Ramos (cell line): Measurements from ENCODE around the gene NAT8L.

Experiments used
- in situ Hi-C: fragments of 300-500 bp; cut with MboI; formaldehyde crosslinking; loops from one replicate; pipeline ENCODE4 v1.14.3; 2022; ENCODE audit warnings: low sequenced_read_pairs; ENCODE audit not compliant: unreplicated experiment

NAT8L gene

GRCh38 chr4:2073808-2074481 lies 14.8 kb downstream of the NAT8L start:
- in situ Hi-C loops, result no loop called here

DNA sequence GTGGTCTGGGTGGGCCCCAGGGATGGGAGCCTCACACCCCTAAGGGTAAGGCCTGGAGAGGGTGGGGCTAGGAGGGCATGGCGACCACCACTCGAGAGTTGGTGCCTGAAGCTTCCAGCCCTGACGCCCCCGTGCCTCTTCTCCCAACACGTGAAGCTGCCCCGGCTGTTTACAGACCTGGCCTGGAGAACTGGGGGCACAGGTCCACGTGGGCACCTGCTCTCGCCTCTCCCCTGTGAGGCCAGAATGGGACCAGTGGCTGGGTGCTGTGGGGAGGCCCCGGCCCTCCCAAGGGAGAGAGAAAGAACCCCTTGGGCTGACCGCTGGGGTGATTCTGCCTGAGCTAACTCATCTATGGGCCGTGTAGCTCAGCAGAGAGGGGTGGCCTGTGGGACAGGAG lies 15.5 kb downstream of the NAT8L start:
- in situ Hi-C loops, result no loop called here

- in situ Hi-C loops, result no loop called here
Measured at GRCh38 chr4:2075171-2075986, 16.3 kb downstream of the NAT8L start.

- in situ Hi-C loops, result no loop called here
Measured at GRCh38 chr4:2075987-2076907, 17.1 kb downstream of the NAT8L start.

DNA sequence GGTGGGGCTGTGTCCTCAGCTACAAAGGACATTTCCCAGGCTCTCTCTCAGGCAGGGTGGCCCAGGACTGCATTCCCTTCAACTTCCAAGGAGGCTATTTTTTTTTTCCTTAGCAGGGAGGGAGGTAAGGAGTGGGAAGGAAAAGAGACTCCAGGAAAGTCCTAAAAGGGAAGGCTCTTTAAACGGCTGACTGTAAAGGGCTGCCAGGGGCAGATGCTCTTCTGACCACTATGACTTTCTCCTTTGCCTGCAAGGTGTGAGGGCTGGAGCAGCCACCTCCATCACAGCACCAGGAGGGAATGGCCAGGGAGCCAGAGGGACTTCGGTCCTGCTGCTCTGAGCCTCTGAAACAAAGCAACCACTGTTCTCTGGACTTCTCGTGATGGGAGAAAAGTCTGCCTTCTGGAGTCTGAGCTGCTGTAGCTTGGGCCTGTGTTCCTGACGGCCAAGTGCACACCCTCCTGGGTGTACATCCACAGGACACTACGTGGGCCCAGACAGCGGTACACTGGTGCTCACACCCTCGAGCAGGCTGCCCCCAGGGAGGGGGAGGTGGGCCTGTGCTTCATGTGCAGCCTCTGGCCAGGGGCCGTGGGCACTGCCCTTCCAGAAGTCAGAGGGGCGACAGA lies 17.9 kb downstream of the NAT8L start:
- in situ Hi-C loops, result no loop called here

DNA sequence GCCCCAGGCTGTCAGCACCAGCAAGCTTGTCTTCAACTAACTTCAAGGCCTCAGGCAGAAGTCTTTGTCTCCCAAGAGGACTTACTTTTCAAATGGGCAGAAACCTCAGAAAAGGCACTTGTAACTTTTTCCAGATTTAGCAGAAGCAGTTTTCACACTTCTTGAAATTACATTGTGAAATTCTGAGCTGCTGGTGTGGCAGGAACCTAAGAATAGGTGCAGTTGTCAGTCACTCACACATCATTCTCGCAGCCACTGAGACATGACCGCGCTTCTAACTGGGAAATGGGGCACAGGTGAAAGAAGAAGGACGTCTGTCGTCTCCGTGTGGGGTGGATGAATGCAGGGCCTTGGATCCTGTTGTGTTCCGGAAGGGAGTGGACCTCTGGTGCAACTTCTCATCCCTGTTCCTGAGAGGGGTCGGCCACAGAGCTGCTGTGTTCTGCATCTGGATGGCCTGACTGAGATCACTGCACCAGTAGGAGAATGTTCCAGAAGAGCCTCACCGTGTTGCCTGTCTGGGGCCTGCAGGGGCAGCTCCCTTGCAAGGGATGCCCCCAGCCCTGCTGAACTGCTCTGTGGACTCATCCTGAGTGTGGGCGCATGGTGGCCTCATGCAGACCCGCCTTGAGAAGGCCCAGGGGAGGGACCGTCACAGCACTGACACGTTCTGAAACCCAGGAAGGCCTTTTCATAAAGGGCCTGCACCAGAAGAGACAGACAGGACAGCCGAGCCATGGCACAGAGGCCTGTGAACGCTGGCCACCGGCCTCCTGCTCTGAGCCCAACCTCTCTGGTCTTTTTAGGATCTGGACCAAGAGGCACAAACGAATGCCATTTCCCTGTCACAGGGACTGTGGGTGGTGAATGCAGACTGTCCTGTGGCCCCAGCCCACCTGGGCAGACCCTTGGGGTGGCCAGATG lies 18.7 kb downstream of the NAT8L start:
- in situ Hi-C loops, result no loop called here

DNA sequence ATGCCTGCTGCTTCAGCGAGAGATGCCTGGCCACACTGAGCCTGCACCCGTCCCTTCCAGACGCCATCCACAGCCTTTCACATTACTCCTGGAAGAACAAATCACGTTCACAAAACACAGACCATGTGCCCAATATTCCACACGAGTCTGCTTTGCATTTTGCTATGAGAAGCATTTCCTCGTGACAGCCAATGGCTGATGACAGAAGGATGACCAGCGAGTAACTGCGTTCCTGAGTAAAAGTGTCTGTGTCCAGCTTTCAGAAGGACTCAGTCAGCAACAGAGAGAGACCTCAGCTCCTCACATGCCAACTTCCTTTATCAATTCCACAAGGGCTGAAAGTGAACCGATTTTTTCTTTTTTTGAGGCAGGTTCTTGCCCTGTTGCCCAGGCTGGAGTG lies 19.5 kb downstream of the NAT8L start:
- in situ Hi-C loops, result no loop called here

- in situ Hi-C loops, result no loop called here
Measured at GRCh38 chr4:2079006-2079405, 19.9 kb downstream of the NAT8L start.

- in situ Hi-C loops, result no loop called here
Measured at GRCh38 chr4:2079926-2080325, 20.8 kb downstream of the NAT8L start.

GRCh38 chr4:2080429-2081300 lies 21.5 kb downstream of the NAT8L start:
- in situ Hi-C loops, result no loop called here

DNA sequence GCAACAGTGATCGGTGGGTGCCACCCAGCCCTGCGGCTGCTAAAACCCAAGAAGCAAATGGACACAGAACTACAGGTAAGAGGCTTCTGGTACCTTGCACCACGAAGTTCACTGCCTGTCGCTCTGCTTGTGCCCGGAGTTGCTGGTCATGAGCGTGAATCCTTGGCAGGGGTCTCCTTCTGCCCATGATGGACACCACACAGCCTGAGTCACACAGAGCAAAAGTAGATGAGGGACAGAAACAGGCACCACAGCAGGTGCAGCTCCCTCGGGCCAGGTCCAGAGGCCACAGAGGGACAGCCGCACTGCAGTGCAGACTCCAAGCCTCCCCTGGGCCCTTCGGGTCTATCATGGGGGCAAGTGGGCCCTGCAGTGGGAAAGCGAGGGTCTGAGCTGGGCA lies 22.4 kb downstream of the NAT8L start:
- in situ Hi-C loops, result no loop called here

DNA sequence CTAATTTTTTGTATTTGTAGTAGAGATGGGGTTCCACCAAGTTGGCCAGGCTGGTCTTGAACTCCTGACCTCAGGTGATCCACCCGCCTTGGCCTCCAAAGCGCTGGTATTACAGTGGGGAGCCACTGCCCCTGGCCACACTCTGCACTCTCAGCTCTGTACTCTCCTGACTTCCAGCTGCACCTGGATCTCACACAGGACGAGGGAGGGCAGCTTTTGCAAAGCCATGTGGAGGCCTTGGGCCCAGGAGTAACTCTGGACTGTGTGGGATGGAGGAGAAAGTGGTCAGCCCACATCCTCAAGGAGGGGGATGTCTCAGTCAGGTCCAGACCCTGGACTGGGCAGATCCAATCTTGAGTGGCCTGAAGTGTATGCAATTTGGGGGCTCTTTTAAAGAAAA lies 23.0 kb downstream of the NAT8L start:
- in situ Hi-C loops, result no loop called here

- in situ Hi-C loops, result no loop called here
Measured at GRCh38 chr4:2082627-2083026, 23.5 kb downstream of the NAT8L start.

DNA sequence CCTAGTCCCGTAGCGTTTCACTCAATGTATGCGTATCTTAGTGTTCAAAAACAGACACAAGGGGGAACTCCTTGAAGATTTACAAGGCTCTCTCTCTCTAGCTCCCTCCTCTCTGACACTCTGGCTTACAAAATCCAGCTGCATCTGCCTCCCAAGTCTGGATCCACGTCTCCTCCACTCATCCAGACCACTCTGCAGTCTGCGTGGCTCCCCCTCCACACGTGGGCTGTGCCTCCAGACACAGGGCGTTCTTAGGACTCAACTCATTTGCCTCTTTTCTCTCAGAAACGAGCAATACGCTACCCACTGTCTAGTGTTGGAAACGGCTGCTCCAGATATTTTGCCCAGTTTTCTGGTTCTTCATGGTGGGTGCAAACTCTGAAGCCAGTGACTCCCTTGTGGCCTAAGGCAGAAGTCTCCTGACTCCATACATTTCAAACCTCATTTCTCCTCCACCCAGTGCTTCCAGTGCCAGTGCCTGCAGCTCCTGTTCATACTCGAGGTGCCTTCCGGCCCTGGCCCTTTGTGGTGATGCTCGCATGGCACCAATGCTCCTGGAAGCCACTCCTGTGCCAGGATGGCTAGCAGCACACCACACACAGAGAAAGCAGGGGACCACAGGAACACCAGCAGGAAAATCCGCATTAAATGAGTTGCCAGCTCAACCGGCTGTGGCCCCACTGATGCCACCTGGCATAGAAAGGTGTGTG lies 24.1 kb downstream of the NAT8L start:
- in situ Hi-C loops, result no loop called here

DNA sequence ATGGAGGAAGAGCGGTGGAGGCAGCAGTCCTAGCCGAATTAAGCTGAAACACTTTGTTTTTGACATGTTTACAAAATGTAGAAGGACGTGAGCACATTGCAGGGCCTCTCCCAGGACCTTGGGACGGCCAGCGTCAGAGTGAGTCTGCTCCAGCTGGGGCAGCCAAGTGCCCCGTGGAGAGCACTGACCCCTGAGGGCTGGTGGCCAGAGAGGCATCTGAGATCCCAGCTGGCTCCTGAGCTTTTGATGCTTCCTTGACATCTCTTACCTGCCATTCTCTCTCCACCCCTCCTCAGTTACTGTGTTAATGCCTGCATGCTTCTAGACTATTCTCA lies 24.7 kb downstream of the NAT8L start:
- in situ Hi-C loops, result no loop called here

- in situ Hi-C loops, result no loop called here
Measured at GRCh38 chr4:2084316-2084715, 25.2 kb downstream of the NAT8L start.

GRCh38 chr4:2085496-2085901 lies 26.4 kb downstream of the NAT8L start:
- in situ Hi-C loops, result no loop called here

DNA sequence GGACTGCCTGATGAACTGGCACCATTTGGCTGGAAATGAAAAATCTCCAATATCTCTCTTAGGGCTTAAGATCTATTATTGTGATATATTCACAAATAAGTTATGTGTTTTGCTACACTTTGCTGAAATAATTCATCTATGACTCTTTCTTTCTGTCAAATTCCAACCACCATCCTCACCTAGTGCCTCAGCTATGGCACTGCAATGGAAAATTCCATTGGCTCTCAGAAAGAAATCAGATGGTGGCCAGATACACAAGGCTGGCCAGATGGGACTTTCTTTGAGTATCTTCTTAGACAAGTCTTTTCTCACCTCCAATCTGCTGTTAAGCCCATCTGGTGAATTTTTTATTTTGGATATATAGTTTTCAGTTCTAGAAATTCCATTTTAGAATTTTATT lies 28.0 kb downstream of the NAT8L start:
- in situ Hi-C loops, result no loop called here
